Tibial nerve (tissue), 4 donors: ENCODE data around the gene UBLCP1. TPM values are rescaled to one million over a fixed set of nuclear protein-coding genes. Genes with fewer than 3 reads are reported as not detected.
"Not testable (repeated sequence)": the region's sequence is repeated elsewhere in the genome, so short reads cannot be mapped to it uniquely, and the experiment has no call there.

Experiments used
- DNase-seq, 2 donors: peaks; one replicate each; pipeline ENCODE4 v3.0.0-alpha.2; 2019; ENCODE audit warnings: low spot score in 2 of 2
- H3K27ac ChIP-seq, 4 donors: fragments of 200-600 bp; sonication (generic) in 3 of 4; one replicate each; pipeline ENCODE4 v1.5.1; 2017 to 2019; ENCODE audit warnings: mild to moderate bottlenecking in 1 of 4
- H3K27me3 ChIP-seq, 2 donors: fragments of 200-600 bp; sonication (generic) in 1 of 2; one replicate each; pipeline versions ENCODE4 v1.5.1 to v1.6.0; 2017 to 2019
- H3K36me3 ChIP-seq, 3 donors: fragments of 200-600 bp; sonication (generic); one replicate each; pipeline ENCODE4 v1.5.1; 2018 to 2019
- H3K4me1 ChIP-seq, 4 donors: fragments of 200-600 bp; sonication (generic) in 3 of 4; one replicate each; pipeline ENCODE4 v1.5.1; 2017 to 2019
- H3K4me3 ChIP-seq, 4 donors: fragments of 200-600 bp; sonication (generic) in 3 of 4; one replicate each; pipeline ENCODE4 v1.5.1; 2017 to 2019; ENCODE audit warnings: mild to moderate bottlenecking in 1 of 4, moderate library complexity in 1 of 4
- H3K9me3 ChIP-seq, 4 donors: fragments of 200-600 bp; sonication (generic) in 3 of 4; one replicate each; pipeline ENCODE4 v1.5.1; 2017 to 2019
- CTCF ChIP-seq, 5 experiments: fragments of 200-600 bp in 3 of 5; fragments of 450-650 bp in 2 of 5; sonication (generic) in 3 of 5; IDR thresholded peaks; one replicate each; pipeline ENCODE4 v1.5.1; 2016 to 2019; ENCODE audit warnings: antibody characterized with exemption in 5 of 5, mild to moderate bottlenecking in 3 of 5, moderate library complexity in 2 of 5
- EP300 ChIP-seq, 2 donors: sonication (generic); formaldehyde crosslinking; IDR thresholded peaks; one replicate each; pipeline ENCODE4 v1.6.1; 2017; ENCODE audit warnings: antibody characterized with exemption in 2 of 2, mild to moderate bottlenecking in 1 of 2
- POLR2A ChIP-seq, 2 donors: fragments of 450-650 bp; IDR thresholded peaks; one replicate each; pipeline ENCODE4 v1.6.1; 2017; ENCODE audit warnings: antibody characterized with exemption in 2 of 2, mild to moderate bottlenecking in 2 of 2, moderate library complexity in 2 of 2
- WGBS, 2 donors: methylation state at CpG; one replicate each; pipeline ENCODE4 v1.1.5; 2018; 5-methylcytosine and 5-hydroxymethylcytosine counted together
- total RNA-seq, 4 donors: library from RNA; depleted of rRNA; stranded (reverse); fragments of >200 nt; gene quantifications; one replicate each; pipeline ENCODE4 v1.1.0, GENCODE V29; 2016

UBLCP1 gene
- total RNA-seq, 4 donors from 2014 or later, result 12.4 to 30.1 (median 21.4) TPM

GRCh38 chr5:159290741-159291140, 27.7 kb downstream of the UBLCP1 start:
- 71 to 79% methylated on average over 4 of the region's 4 CpGs for WGBS, 2 donors
- Histone ChIP-seq H3K27me3 (no peaks in the 10 kb centered on the region), H3K36me3 (no peaks in the 10 kb centered on the region), H3K4me3 (no peak overlapping the region), H3K9me3 (no peaks in the 10 kb centered on the region), H3K27ac (no peak overlapping the region), H3K4me1 (no peaks in the 10 kb centered on the region)
- no peak for TF ChIP-seq CTCF (IDR thresholded peaks at IDR 0.05)
- no peak for TF ChIP-seq POLR2A (IDR thresholded peaks at IDR 0.05)
- TF ChIP-seq EP300 (IDR thresholded peaks at IDR 0.05), result no peak
- DNase-seq, result no peak

GRCh38 chr5:159294921-159295320, 31.8 kb downstream of the UBLCP1 start:
- Histone ChIP-seq H3K4me1 (no peaks in the 10 kb centered on the region), H3K27me3 (no peaks in the 10 kb centered on the region), H3K27ac (no peak overlapping the region), H3K9me3 (peaks cover 0 to 32% (median 0%) of the 10 kb centered on the region in 4 donors), H3K36me3 (no peaks in the 10 kb centered on the region), H3K4me3 (no peak overlapping the region)
- no peak for TF ChIP-seq CTCF (IDR thresholded peaks at IDR 0.05)
- DNase-seq, result no peak
- 88 to 100% methylated on average over 5 of the region's 5 CpGs for WGBS, 2 donors

- 72 to 95% methylated on average over 5 of the region's 5 CpGs for WGBS, 2 donors
- not testable (repeated sequence) for H3K27me3 ChIP-seq, DNase-seq, H3K27ac ChIP-seq, H3K4me3 ChIP-seq, H3K4me1 ChIP-seq, H3K36me3 ChIP-seq
- peaks cover 0 to 45% (median 2%) of the 10 kb centered on the region in 4 donors for H3K9me3 ChIP-seq
Measured at GRCh38 chr5:159297300-159297699, 34.2 kb downstream of the UBLCP1 start.

- no peaks in the 10 kb centered on the region for H3K27me3 ChIP-seq
- WGBS, 2 donors, result 85 to 86% methylated on average over 3 of the region's 3 CpGs
- H3K4me1 ChIP-seq, result no peaks in the 10 kb centered on the region
- no peaks in the 10 kb centered on the region for H3K36me3 ChIP-seq
- DNase-seq, result no peak
- peaks cover 0 to 56% (median 2%) of the 10 kb centered on the region in 4 donors for H3K9me3 ChIP-seq
- no peak overlapping the region for H3K4me3 ChIP-seq
- no peak overlapping the region for H3K27ac ChIP-seq
- no peak for TF ChIP-seq POLR2A (IDR thresholded peaks at IDR 0.05)
- TF ChIP-seq CTCF (IDR thresholded peaks at IDR 0.05), result no peak
- no peak for TF ChIP-seq EP300 (IDR thresholded peaks at IDR 0.05)
Measured at GRCh38 chr5:159301466-159301865, 38.4 kb downstream of the UBLCP1 start.

- H3K4me1 ChIP-seq, H3K27me3 ChIP-seq, H3K36me3 ChIP-seq, H3K27ac ChIP-seq, DNase-seq, H3K4me3 ChIP-seq: not testable (repeated sequence)
- H3K9me3 ChIP-seq, result peaks cover 0 to 51% (median 2%) of the 10 kb centered on the region in 4 donors
- WGBS, 2 donors, result 86 to 87% methylated on average over 13 of the region's 13 CpGs
Measured at GRCh38 chr5:159301929-159302860, 39.1 kb downstream of the UBLCP1 start.

GRCh38 chr5:159303286-159303685, 40.2 kb downstream of the UBLCP1 start:
- H3K27ac ChIP-seq, result no peak overlapping the region
- H3K9me3 ChIP-seq, result peaks cover 0 to 40% (median 2%) of the 10 kb centered on the region in 4 donors
- no peak for DNase-seq
- H3K36me3 ChIP-seq, result no peaks in the 10 kb centered on the region
- no peaks in the 10 kb centered on the region for H3K4me1 ChIP-seq
- 94 to 97% methylated on average over 4 of the region's 4 CpGs for WGBS, 2 donors
- TF ChIP-seq CTCF (IDR thresholded peaks at IDR 0.05), result no peak
- no peak for TF ChIP-seq POLR2A (IDR thresholded peaks at IDR 0.05)
- TF ChIP-seq EP300 (IDR thresholded peaks at IDR 0.05), result no peak
- no peaks in the 10 kb centered on the region for H3K27me3 ChIP-seq
- H3K4me3 ChIP-seq, result no peak overlapping the region
